Stimulated activated naive B cell treated with anti-CD40 and anti-IgM and Interleukin-4, amounts not matched to agents 10 μg/mL and 1 μg/mL and 100 μg/mL, for 72 hours (primary cell): ENCODE data around the gene GRIN2A.

Experiments
- ATAC-seq, 2 donors: fragments of 150-1000 bp; cut with Tn5 transposase; replicated peaks; 2 replicates each; pipeline ENCODE4 v1.10.0; 2021; ENCODE audit warnings: moderate library complexity in 1 of 2
- DNase-seq: peaks from one replicate; pipeline ENCODE4 v3.0.0; 2021
- H3K27ac Mint-ChIP-seq: one replicate; pipeline ENCODE4 v1.8.0; 2022; ENCODE audit warnings: mild to moderate bottlenecking, mixed read lengths
- H3K27me3 Mint-ChIP-seq, 2 donors: one replicate each; pipeline ENCODE4 v1.8.0; 2022; ENCODE audit warnings: mixed read lengths in 2 of 2
- H3K36me3 Mint-ChIP-seq, 2 donors: one replicate each; pipeline ENCODE4 v1.8.0; 2022; ENCODE audit warnings: mixed read lengths in 2 of 2, mild to moderate bottlenecking in 1 of 2
- H3K4me1 Mint-ChIP-seq, 2 donors: one replicate each; pipeline ENCODE4 v1.8.0; 2022; ENCODE audit warnings: mixed read lengths in 2 of 2, mild to moderate bottlenecking in 1 of 2
- H3K4me3 Mint-ChIP-seq, 2 donors: one replicate each; pipeline ENCODE4 v1.8.0; 2022; ENCODE audit warnings: mild to moderate bottlenecking in 2 of 2, mixed read lengths in 2 of 2, moderate library complexity in 1 of 2
- H3K9me3 Mint-ChIP-seq, 2 donors: one replicate each; pipeline ENCODE4 v1.8.0; 2022; ENCODE audit warnings: mixed read lengths in 2 of 2, mild to moderate bottlenecking in 1 of 2

GRIN2A gene

DNA sequence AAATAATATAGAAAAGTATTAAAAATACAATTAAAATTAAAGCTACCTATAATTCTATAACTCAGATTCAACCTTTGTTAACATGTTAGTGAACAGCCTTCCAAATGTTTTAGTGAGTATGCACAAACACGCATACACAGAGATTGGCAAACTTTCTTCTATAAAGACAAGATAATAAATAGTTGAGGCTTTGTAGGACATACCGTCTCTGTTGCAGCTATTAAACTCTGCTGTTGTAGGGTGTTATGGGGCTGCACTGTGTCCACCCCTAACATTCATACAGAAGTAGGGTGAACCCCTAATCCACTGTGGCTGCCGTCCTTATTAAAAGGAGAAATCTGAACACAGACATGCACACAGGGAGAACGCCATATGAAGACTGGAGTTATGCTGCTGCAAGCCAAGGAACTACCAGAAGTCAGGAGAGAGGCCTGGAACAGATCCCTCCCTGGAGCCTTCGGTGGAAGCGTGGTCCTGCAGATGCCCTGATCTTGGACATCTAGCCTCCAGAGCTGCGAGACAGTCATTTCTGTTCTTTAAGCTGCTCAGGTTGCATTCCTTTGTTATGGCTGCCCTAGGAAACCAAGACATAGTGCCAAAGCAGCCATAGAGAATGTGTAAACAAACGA is 383.2 kb downstream of the GRIN2A start:
- ATAC-seq (no peak), DNase-seq (no peak)
- Mint-ChIP-seq H3K4me1 (no peaks in the 10 kb centered on the region), H3K27ac (no peak overlapping the region), H3K27me3 (peaks cover 8 to 17% of the 10 kb centered on the region in 2 donors), H3K9me3 (peaks cover 5 to 6% of the 10 kb centered on the region in 2 donors), H3K36me3 (no peaks in the 10 kb centered on the region), H3K4me3 (no peak overlapping the region)

DNA sequence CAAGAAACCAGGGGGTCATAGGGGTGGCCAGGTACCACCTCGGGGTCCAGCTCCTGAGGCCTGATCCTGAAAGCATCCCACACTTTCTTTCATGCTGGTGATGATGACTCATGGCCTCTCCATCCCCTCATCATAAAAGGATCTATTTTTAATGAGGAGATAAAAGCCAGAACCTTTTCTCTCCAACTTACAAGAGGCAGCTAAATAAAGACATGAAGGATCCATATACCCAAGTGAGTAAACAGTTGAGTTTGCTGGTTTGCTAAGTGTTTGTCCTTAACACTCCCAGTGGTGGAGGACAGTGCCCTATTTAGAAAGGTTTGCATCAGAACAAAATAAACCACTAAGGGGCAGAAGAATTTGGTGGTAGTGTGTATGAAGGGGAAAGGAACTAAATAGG is 383.8 kb downstream of the GRIN2A start:
- Mint-ChIP-seq H3K9me3 (peaks cover 5 to 6% of the 10 kb centered on the region in 2 donors), H3K4me3 (no peak overlapping the region), H3K27ac (no peak overlapping the region), H3K4me1 (no peaks in the 10 kb centered on the region), H3K36me3 (no peaks in the 10 kb centered on the region), H3K27me3 (peaks cover 8 to 17% of the 10 kb centered on the region in 2 donors)
- ATAC-seq (no peak), DNase-seq (no peak)

DNA sequence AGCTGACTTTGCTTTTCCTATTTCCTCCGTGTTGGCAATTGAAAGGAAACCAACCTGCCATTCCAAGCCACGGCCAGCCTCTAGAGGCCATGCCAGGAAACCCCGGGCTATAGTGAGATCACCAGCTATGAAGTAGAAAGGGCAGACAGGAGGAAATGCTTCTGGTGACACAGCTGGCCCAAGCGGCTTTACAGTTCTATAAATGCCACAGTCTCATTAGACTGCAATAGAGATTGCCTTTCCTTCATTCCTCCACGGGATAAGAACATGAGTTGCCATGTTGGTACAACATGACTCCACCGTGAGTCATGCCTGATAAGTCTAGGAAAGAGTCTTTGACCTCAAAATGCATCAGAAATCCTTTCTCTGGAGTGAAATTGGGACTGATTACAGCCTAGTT is 384.9 kb downstream of the GRIN2A start:
- DNase-seq = no peak
- Mint-ChIP-seq H3K36me3 (no peaks in the 10 kb centered on the region), H3K27ac (no peak overlapping the region), H3K27me3 (peaks cover 8 to 17% of the 10 kb centered on the region in 2 donors), H3K4me1 (no peaks in the 10 kb centered on the region), H3K4me3 (no peak overlapping the region), H3K9me3 (peaks cover 5 to 6% of the 10 kb centered on the region in 2 donors)
- no peak for ATAC-seq

- H3K4me3 Mint-ChIP-seq = no peak overlapping the region
- peaks cover 13 to 19% of the 10 kb centered on the region in 2 donors for H3K27me3 Mint-ChIP-seq
- no peak overlapping the region for H3K27ac Mint-ChIP-seq
- peaks cover 0 to 4% of the 10 kb centered on the region in 2 donors for H3K9me3 Mint-ChIP-seq
- no peaks in the 10 kb centered on the region for H3K36me3 Mint-ChIP-seq
- no peak for DNase-seq
- ATAC-seq = no peak
- H3K4me1 Mint-ChIP-seq = no peaks in the 10 kb centered on the region
Measured at GRCh38 chr16:9793623-9794022, 388.6 kb downstream of the GRIN2A start.

GRCh38 chr16:9791556-9791955 is 390.7 kb downstream of the GRIN2A start:
- DNase-seq (no peak), ATAC-seq (no peak)
- Mint-ChIP-seq H3K27ac (no peak overlapping the region), H3K4me1 (no peaks in the 10 kb centered on the region), H3K9me3 (peaks cover 0 to 4% of the 10 kb centered on the region in 2 donors), H3K36me3 (no peaks in the 10 kb centered on the region), H3K27me3 (peaks cover 9 to 15% of the 10 kb centered on the region in 2 donors), H3K4me3 (no peak overlapping the region)

DNA sequence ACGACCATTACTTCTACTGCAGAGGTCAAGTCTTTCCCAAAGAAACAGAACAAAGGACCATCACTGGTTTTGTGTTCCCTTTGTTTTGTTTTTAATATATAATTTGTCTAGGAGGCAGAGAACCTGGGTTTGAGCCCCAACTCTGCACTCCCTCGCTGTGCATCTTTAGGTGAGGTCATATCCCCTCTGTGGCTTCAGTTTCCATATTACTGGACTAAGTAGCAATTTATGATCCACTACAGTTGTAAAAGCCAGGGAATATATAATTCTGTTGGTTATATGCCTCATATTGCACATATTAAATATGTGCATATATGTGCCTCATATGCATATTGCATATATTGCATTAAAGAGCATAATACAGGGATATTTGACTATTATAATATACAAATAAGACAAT is 392.0 kb downstream of the GRIN2A start:
- Mint-ChIP-seq H3K36me3 (no peaks in the 10 kb centered on the region), H3K4me3 (no peak overlapping the region), H3K4me1 (no peaks in the 10 kb centered on the region), H3K27me3 (peaks cover 9 to 10% of the 10 kb centered on the region in 2 donors), H3K9me3 (peaks cover 0 to 4% of the 10 kb centered on the region in 2 donors), H3K27ac (no peak overlapping the region)
- ATAC-seq = no peak
- no peak for DNase-seq

DNA sequence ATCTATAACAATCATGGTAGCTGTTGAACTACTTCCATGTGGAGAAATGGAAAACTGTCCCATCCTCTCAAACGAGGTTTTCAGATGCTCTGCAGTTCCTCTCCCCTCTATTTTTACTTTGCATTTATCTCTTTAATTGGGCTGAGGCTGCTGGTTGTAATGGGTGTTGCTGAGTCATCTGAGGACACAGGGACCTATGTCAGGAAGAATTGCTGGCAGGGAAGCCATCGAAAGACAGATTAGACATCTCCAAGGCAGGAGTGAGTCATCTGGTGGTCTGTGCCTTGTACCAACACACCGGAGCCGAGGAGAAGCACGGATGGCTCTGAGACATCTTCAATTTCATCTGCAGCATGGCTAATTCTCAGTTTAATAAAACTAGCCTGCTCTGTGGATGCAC is 394.5 kb downstream of the GRIN2A start:
- no peaks in the 10 kb centered on the region for H3K36me3 Mint-ChIP-seq
- H3K9me3 Mint-ChIP-seq = no peaks in the 10 kb centered on the region
- DNase-seq (no peak), ATAC-seq (no peak)
- no peak overlapping the region for H3K27ac Mint-ChIP-seq
- no peak overlapping the region for H3K4me3 Mint-ChIP-seq
- peaks cover 4 to 10% of the 10 kb centered on the region in 2 donors for H3K27me3 Mint-ChIP-seq
- no peaks in the 10 kb centered on the region for H3K4me1 Mint-ChIP-seq

DNA sequence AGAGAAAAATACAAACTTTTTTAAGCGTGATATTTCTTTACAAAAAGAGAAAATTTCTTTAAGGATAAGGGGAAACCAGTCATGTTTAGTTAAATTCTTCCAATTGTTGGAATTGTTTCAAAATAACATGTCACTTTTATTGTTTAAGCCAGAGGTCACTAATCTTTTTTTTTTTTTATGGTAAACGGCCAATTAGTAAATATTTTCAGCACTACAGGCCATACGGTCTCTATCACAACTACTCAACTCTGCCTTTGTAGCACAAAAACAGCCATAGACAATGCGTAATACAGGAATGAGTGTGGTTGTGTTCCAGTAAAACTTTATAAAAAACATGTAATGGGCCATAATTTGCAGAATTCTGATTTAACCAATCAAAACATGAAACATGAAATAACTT is 401.4 kb downstream of the GRIN2A start:
- Mint-ChIP-seq H3K4me1 (no peaks in the 10 kb centered on the region), H3K9me3 (no peaks in the 10 kb centered on the region), H3K4me3 (no peak overlapping the region), H3K27ac (no peak overlapping the region), H3K27me3 (peaks cover 5 to 10% of the 10 kb centered on the region in 2 donors), H3K36me3 (no peaks in the 10 kb centered on the region)
- ATAC-seq (no peak), DNase-seq (no peak)

DNA sequence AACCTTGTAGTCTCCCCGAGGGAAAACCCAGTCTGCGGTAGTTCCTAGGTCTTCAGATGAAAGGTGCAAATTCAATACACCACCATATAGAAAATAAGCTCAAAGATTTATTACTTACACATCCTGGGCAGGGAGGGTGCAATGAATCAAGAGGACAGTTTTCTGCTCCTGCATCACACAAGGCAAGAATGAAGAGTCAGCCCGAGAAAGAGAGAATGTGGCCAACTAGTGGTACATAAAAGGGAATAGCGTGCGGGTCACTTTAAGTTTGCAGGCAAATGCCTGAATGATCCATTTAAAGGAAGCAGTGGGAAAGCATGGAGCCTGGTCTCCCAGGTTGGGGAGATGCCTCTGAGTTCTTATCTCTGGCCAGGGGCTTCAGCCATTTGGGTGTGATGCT is 403.4 kb downstream of the GRIN2A start:
- DNase-seq (no peak), ATAC-seq (no peak)
- Mint-ChIP-seq H3K36me3 (no peaks in the 10 kb centered on the region), H3K9me3 (no peaks in the 10 kb centered on the region), H3K4me1 (no peaks in the 10 kb centered on the region), H3K27ac (no peak overlapping the region), H3K27me3 (peaks cover 12 to 16% of the 10 kb centered on the region in 2 donors), H3K4me3 (no peak overlapping the region)

DNA sequence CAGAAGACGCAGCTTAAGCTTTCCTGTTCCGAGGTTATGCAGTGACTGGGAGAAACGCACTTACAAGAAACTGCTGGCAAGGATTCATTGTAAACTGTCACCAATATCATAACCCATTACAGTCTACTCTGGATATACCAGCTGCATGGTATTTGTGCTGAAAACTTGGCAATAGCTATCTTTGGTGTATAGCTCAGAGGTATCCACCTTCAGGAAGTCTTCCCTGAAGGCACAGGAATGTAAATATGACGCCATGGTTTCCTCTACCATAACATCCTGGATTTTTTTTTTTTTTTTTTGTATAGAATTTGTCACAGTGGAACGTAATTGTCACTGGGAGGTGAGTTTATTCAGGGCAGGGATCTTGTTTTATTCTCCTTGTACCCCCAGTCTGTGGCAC is 406.2 kb downstream of the GRIN2A start:
- Mint-ChIP-seq H3K4me1 (no peaks in the 10 kb centered on the region), H3K4me3 (no peak overlapping the region), H3K36me3 (no peaks in the 10 kb centered on the region), H3K27me3 (peaks cover 15 to 23% of the 10 kb centered on the region in 2 donors), H3K27ac (no peak overlapping the region), H3K9me3 (no peaks in the 10 kb centered on the region)
- ATAC-seq = no peak
- DNase-seq = no peak

DNA sequence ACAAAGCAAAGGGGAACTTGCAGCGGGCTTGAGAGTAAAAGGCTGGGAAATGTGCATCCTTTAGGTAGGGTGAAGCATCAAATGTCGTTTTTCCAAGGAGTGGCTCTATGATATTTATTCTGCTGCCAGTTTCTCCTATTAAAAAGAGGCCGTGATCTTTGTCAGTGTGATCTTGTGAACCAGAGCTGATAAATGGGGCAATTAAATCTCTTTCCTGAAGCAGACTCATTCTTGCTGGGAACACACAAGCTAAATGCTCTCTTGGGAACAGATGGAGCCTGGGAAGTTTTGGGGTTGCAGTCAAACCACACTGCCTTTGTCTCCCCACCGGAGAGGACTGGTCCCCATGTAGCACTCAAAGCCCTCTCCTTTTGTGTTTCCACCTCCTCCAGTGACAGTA is 408.9 kb downstream of the GRIN2A start:
- ATAC-seq = no peak
- Mint-ChIP-seq H3K27me3 (peaks cover 5 to 23% of the 10 kb centered on the region in 2 donors), H3K4me3 (no peak overlapping the region), H3K36me3 (no peaks in the 10 kb centered on the region), H3K27ac (no peak overlapping the region), H3K4me1 (no peaks in the 10 kb centered on the region), H3K9me3 (no peaks in the 10 kb centered on the region)
- DNase-seq = no peak

GRCh38 chr16:9772526-9773225 is 409.6 kb downstream of the GRIN2A start:
- Mint-ChIP-seq H3K27ac (no peak overlapping the region), H3K9me3 (no peaks in the 10 kb centered on the region)
- no peak for ATAC-seq

GRCh38 chr16:9766891-9767290 is 415.3 kb downstream of the GRIN2A start:
- no peaks in the 10 kb centered on the region for H3K36me3 Mint-ChIP-seq

More at GRCh38 chr16:9772526-9773225, 409.6 kb downstream of the GRIN2A start:
- no peak for DNase-seq
- H3K27me3 Mint-ChIP-seq = peaks cover 5 to 23% of the 10 kb centered on the region in 2 donors
- H3K4me3 Mint-ChIP-seq = no peak overlapping the region
- no peaks in the 10 kb centered on the region for H3K36me3 Mint-ChIP-seq
- H3K4me1 Mint-ChIP-seq = no peaks in the 10 kb centered on the region

GRCh38 chr16:9763505-9763904 is 418.7 kb downstream of the GRIN2A start:
- H3K27ac Mint-ChIP-seq = no peak overlapping the region
- DNase-seq = no peak
- H3K27me3 Mint-ChIP-seq = no peaks in the 10 kb centered on the region
- no peak for ATAC-seq
- H3K36me3 Mint-ChIP-seq = no peaks in the 10 kb centered on the region
- H3K9me3 Mint-ChIP-seq = no peaks in the 10 kb centered on the region
- no peak overlapping the region for H3K4me3 Mint-ChIP-seq
- H3K4me1 Mint-ChIP-seq = no peaks in the 10 kb centered on the region

More at GRCh38 chr16:9766891-9767290, 415.3 kb downstream of the GRIN2A start:
- Mint-ChIP-seq H3K4me3 (no peak overlapping the region), H3K4me1 (no peaks in the 10 kb centered on the region), H3K27me3 (no peaks in the 10 kb centered on the region), H3K27ac (no peak overlapping the region), H3K9me3 (no peaks in the 10 kb centered on the region)
- no peak for DNase-seq
- ATAC-seq = no peak

- no peaks in the 10 kb centered on the region for H3K9me3 Mint-ChIP-seq
- no peaks in the 10 kb centered on the region for H3K4me1 Mint-ChIP-seq
- ATAC-seq (no peak), DNase-seq (no peak)
- no peak overlapping the region for H3K4me3 Mint-ChIP-seq
- H3K36me3 Mint-ChIP-seq = no peaks in the 10 kb centered on the region
- no peak overlapping the region for H3K27ac Mint-ChIP-seq
- no peaks in the 10 kb centered on the region for H3K27me3 Mint-ChIP-seq
Measured at GRCh38 chr16:9761870-9762269, 420.4 kb downstream of the GRIN2A start.
